WTC11 (cell line): ENCODE data around the gene TMEM141.

Experiments used
- CBFB ChIP-seq: sonication (generic); formaldehyde crosslinking; IDR thresholded peaks from 2 replicates; pipeline ENCODE4 v1.8.1; 2022; ENCODE audit warnings: mild to moderate bottlenecking, low read depth, missing genetic modification reagents
- FOXJ3 ChIP-seq: sonication (generic); formaldehyde crosslinking; IDR thresholded peaks from 2 replicates; pipeline ENCODE4 v1.9.0; 2021; ENCODE audit warnings: missing genetic modification reagents, mild to moderate bottlenecking, borderline replicate concordance
- GTF2I ChIP-seq: fragments of 250-450 bp; sonication (Bioruptor Pico); conservative IDR thresholded peaks from 2 replicates; pipeline ENCODE4 v1.4.0; 2021; ENCODE audit warnings: mild to moderate bottlenecking
- IRF2 ChIP-seq: sonication (generic); formaldehyde crosslinking; IDR thresholded peaks from 2 replicates; pipeline ENCODE4 v1.8.0; 2022; ENCODE audit warnings: low read depth, missing genetic modification reagents, borderline replicate concordance
- KAT7 ChIP-seq: sonication (generic); formaldehyde crosslinking; IDR thresholded peaks from 2 replicates; pipeline ENCODE4 v1.8.1; 2023; ENCODE audit warnings: missing genetic modification reagents, mild to moderate bottlenecking, borderline replicate concordance
- NR2C2 ChIP-seq: sonication (generic); formaldehyde crosslinking; IDR thresholded peaks from 2 replicates; pipeline ENCODE4 v1.8.0; 2022; ENCODE audit warnings: mild to moderate bottlenecking, missing genetic modification reagents
- NR3C1 ChIP-seq: sonication (generic); formaldehyde crosslinking; conservative IDR thresholded peaks from 2 replicates; pipeline ENCODE4 v1.8.1; 2023; ENCODE audit warnings: low read depth, mild to moderate bottlenecking, missing genetic modification reagents
- TF ChIP-seq, protein P1 (sequence below): fragments of 200-600 bp; IDR thresholded peaks from 2 replicates; pipeline ENCODE4 v1.8.0; 2022; ENCODE audit warnings: antibody characterized with exemption
- TF ChIP-seq, protein P2 (sequence below): sonication (generic); formaldehyde crosslinking; IDR thresholded peaks from 2 replicates; pipeline ENCODE4 v1.8.0; 2022; ENCODE audit warnings: mild to moderate bottlenecking, missing genetic modification reagents
- TF ChIP-seq, protein P3 (sequence below): sonication (generic); formaldehyde crosslinking; conservative IDR thresholded peaks from 2 replicates; pipeline ENCODE4 v1.8.1; 2022; ENCODE audit warnings: mild to moderate bottlenecking, missing genetic modification reagents
- TF ChIP-seq, protein P4 (sequence below): sonication (generic); formaldehyde crosslinking; IDR thresholded peaks from 2 replicates; pipeline ENCODE4 v1.8.0; 2023; ENCODE audit warnings: missing genetic modification reagents, mild to moderate bottlenecking, borderline replicate concordance

DNA sequence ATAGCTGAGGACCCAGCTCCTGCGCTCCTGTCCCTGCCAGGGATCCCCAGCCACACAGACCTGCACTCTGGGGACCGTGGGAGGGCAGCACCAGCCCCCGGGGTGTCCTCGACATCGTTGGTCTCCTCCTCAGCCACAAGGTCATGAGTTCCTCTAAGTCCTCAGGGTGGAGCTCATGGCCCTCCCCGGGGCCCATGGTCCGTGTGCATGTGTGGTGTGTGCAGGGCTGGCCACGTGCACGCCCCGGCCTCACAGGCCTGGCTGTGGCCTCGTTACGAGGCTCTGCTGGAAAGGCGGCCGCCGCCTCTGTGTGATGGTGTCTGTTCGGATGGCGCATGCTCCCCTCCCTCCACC, 35.0 kb downstream of the TMEM141 start:
- TF ChIP-seq, protein P1, sequence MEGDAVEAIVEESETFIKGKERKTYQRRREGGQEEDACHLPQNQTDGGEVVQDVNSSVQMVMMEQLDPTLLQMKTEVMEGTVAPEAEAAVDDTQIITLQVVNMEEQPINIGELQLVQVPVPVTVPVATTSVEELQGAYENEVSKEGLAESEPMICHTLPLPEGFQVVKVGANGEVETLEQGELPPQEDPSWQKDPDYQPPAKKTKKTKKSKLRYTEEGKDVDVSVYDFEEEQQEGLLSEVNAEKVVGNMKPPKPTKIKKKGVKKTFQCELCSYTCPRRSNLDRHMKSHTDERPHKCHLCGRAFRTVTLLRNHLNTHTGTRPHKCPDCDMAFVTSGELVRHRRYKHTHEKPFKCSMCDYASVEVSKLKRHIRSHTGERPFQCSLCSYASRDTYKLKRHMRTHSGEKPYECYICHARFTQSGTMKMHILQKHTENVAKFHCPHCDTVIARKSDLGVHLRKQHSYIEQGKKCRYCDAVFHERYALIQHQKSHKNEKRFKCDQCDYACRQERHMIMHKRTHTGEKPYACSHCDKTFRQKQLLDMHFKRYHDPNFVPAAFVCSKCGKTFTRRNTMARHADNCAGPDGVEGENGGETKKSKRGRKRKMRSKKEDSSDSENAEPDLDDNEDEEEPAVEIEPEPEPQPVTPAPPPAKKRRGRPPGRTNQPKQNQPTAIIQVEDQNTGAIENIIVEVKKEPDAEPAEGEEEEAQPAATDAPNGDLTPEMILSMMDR = no peak
- no peak for TF ChIP-seq NR3C1
- TF ChIP-seq, protein P2, sequence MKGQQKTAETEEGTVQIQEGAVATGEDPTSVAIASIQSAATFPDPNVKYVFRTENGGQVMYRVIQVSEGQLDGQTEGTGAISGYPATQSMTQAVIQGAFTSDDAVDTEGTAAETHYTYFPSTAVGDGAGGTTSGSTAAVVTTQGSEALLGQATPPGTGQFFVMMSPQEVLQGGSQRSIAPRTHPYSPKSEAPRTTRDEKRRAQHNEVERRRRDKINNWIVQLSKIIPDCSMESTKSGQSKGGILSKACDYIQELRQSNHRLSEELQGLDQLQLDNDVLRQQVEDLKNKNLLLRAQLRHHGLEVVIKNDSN (CRISPR knock-in tag) = no peak
- TF ChIP-seq NR2C2 = no peak
- TF ChIP-seq, protein P3, sequence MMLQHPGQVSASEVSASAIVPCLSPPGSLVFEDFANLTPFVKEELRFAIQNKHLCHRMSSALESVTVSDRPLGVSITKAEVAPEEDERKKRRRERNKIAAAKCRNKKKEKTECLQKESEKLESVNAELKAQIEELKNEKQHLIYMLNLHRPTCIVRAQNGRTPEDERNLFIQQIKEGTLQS = no peak
- no peak for TF ChIP-seq FOXJ3 (CRISPR knock-in tag)
- no peak for TF ChIP-seq CBFB
- no peak for TF ChIP-seq IRF2
- TF ChIP-seq, protein P4, sequence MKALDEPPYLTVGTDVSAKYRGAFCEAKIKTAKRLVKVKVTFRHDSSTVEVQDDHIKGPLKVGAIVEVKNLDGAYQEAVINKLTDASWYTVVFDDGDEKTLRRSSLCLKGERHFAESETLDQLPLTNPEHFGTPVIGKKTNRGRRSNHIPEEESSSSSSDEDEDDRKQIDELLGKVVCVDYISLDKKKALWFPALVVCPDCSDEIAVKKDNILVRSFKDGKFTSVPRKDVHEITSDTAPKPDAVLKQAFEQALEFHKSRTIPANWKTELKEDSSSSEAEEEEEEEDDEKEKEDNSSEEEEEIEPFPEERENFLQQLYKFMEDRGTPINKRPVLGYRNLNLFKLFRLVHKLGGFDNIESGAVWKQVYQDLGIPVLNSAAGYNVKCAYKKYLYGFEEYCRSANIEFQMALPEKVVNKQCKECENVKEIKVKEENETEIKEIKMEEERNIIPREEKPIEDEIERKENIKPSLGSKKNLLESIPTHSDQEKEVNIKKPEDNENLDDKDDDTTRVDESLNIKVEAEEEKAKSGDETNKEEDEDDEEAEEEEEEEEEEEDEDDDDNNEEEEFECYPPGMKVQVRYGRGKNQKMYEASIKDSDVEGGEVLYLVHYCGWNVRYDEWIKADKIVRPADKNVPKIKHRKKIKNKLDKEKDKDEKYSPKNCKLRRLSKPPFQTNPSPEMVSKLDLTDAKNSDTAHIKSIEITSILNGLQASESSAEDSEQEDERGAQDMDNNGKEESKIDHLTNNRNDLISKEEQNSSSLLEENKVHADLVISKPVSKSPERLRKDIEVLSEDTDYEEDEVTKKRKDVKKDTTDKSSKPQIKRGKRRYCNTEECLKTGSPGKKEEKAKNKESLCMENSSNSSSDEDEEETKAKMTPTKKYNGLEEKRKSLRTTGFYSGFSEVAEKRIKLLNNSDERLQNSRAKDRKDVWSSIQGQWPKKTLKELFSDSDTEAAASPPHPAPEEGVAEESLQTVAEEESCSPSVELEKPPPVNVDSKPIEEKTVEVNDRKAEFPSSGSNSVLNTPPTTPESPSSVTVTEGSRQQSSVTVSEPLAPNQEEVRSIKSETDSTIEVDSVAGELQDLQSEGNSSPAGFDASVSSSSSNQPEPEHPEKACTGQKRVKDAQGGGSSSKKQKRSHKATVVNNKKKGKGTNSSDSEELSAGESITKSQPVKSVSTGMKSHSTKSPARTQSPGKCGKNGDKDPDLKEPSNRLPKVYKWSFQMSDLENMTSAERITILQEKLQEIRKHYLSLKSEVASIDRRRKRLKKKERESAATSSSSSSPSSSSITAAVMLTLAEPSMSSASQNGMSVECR = no peak
- no peak for TF ChIP-seq GTF2I
- TF ChIP-seq KAT7 (CRISPR knock-in tag) = no peak
